HG02970 (cell line): ENCODE results near the gene AP3D1.
A peak's percentile ranks its signal among the peaks of the same experiment; 100 is the strongest.
"Not testable (repeated sequence)": the region's sequence is repeated elsewhere in the genome, so short reads cannot be mapped to it uniquely, and the experiment has no call there.

Source experiments
- ATAC-seq: cut with Tn5 transposase; IDR thresholded peaks from one replicate; pipeline ENCODE4 v1.9.1; 2021; ENCODE audit warnings: mild to moderate bottlenecking, moderate library complexity, moderate number of reproducible peaks; ENCODE audit not compliant: unreplicated experiment, low FRiP score

AP3D1 gene

DNA sequence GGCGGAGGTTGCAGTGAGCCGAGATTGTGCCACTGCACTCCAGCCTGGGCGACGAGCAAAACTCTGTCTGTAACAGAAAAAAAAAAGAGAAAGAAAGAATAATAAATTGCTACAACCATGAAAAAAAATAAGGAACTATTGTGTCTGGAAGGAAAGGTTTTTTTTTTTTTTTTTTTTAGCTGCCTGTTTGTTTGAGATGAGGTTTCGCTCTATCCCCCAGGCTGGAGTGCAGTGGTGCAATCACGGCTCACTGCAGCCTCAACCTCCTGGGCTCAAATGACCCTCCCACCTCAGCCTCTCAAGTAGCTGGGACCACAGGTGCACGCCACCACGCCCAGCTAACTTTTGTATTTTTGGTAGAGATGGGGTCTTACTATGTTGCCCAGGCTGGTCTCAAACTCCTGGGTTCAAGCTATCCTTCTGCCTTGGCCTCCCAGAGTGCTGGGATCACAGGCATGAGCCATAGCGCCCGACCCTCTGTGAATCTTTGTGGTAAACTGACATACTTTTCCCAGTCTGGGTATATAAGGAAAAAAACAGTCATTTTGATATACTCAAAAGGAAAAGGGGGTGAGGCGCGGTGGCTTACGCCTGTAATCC is 59.3 kb downstream of the AP3D1 start:
- ATAC-seq = not testable (repeated sequence)

DNA sequence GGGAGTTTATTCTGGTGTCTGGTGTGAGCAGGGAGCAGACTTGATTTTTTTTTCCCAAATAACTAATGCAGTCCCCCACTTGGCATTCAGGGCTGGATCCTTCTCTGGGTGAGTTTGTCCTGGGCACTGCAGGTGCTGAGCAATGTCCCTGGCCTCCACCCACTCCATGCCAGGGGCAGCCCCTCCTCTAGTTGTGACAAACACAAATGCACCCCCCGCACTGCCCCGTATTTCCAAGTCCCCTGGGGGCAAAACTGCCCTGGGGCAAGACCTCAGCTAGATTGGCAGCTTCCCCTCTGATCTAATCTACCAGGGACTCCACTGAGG is 61.7 kb downstream of the AP3D1 start:
- ATAC-seq = peak; percentile 2

DNA sequence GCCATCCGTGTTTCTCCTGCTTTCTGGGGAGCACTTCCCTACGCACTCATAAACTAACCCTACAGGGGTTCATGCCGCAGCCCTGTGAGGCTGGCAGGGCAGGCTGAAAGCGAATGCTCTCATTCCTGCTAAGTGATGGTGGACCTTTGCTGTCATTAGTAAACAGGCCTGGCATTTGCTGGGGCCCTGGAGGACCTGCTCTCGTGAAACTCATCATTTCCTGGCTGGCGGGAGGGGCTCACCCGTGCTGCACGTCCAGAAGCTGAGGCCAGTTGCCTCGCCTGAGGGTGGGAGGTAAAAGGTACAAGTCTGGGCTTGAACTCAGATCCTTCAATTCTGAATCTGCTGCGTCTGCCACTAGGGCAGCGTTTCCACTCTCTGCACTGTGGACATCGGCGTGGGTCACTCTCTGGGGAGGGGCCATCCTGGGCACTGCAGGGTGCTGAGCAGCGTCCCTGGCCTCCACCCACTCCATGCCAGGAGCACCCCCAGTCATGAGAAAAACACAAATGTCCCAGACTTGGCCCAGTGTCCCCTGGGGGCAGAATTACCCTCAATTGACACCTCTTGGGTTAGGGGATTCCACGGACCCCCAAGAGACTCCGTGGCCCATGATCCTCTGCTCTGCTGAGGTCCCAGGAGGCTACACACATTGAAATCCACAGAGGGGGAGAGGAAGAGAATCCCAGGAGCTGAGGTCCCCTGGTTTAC is 62.2 kb downstream of the AP3D1 start:
- peak; percentile 13 for ATAC-seq

DNA sequence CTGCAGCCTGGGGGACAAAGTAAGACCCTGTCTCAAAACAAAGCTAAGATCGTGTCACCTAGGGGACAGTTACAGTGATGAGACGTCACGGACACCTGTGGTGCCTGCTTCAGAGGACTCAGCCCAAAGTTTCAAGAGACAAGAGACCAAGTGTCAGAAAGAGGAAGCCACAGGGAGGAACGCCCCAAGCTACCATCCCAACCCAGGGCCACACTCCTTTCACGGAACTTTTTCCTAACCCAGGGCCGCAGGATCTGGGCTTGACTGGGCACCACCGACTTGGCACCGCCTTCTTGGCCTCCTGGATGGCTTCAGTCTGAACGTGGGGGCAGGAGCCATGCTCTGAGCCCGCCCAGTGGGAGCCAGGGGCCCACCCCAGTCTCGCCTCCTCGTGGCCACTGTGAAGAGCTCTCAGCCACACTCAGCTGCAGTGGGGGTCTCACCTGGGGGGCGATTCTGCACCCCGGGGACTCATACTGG is 63.7 kb downstream of the AP3D1 start:
- no peak for ATAC-seq

DNA sequence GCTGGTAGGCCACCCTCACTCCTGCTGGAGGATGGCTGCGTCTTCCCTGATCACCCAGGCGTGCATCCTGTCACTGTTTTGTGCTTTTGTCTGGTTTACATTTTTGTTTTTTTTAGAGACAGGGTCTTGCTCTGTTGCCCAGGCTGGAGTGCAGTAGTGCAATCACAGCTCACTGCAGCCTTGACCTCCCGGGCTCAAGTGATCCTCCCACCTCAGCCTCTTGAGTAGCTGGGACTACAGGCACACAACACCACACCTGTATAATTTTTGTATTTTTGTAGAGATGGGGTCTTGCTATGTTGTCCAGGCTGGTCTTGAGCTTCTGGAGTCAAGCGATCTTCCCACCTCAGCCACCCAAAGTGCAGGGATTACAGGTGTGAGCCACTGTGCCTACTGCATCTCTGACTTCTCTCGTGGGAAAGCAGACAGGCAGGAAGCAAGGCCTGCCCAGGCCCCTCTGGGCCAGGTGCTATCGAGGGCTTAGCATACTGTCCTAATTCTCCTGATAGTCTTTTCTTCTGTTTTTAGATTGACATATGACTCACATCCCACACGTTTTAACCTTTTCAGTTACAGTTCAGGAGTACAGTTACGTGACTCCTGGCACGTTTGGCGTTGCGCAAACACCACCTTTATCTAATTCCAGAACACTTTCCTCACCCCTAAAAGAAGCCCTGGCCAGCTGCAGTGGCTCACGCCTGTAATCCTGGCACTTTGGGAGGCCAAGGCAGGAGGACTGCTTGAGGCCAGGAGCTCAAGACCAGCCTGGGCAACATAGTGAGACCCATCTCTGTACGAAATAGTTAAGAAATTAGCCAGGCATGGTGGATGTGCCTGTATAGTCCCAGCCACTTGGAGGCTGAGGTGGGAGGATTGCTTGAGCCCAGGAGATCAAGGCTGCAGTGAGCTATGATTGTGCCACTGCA is 64.4 kb downstream of the AP3D1 start:
- not testable (repeated sequence) for ATAC-seq

DNA sequence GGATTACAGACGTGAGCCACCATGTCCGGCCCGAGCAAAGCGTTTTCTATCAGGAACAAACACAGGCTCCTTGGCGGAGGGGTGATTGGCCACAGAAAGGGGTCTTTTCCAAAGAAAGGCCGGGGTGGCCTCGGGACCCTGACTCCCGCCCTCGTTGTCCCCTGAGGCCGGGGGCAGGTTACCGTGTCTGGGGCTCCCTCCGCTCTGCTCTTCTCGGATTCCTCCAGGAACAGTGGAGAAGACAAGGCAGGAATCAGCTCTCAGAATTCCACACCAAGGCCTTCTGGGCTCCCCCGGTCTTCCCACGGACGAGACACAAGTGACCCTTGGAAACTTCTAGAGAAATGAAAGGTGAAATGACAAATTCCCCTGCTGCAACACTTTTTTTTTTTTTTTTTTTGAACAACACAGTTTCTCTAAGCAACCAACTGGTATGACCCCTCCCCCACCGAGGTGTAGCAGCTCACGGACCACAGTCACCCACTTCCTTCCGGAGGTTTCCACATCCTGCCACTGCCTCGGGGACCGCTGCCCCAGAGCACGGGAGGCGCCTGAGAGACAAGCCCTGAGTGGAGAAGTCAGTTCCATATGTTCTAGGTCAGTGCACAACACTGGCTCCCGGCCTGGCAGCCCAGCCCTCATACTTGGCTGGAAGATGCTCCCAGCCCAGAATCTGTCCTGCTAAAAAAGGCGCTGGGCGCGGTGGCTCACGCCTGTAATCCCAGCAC is 66.2 kb downstream of the AP3D1 start:
- no peak for ATAC-seq

DNA sequence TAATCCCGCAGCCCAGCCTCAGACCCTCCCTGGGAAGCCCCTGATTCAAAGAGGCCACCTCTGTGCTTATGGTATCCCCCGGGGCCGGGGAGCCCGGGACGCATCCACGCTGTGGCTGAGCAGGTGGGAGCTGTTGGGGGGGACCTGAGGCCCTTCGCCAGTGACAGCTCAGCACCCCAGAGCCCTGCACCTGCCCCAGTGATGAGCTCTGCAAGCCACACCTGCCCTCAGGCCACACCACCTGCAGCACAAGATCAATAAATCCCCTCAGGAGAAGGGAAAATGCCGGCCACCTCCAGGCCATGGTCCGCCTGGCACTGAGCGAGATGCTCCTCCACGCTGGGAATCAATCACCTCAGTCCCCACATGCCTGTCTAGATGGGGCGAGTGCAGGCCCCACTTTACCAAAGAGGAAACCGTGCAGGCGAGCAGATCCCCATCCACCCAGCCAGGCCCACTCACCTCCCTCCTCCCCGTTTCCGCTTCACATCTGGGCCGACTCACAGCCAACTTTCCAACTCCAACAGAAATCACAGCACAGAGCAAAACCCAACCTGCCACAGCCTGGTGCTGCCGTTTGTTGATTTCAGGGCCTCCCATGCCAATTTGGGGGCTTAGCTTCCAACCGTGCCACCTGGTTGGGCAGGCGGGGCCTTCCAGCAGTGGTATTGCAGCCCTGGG is 68.1 kb downstream of the AP3D1 start:
- ATAC-seq = no peak

DNA sequence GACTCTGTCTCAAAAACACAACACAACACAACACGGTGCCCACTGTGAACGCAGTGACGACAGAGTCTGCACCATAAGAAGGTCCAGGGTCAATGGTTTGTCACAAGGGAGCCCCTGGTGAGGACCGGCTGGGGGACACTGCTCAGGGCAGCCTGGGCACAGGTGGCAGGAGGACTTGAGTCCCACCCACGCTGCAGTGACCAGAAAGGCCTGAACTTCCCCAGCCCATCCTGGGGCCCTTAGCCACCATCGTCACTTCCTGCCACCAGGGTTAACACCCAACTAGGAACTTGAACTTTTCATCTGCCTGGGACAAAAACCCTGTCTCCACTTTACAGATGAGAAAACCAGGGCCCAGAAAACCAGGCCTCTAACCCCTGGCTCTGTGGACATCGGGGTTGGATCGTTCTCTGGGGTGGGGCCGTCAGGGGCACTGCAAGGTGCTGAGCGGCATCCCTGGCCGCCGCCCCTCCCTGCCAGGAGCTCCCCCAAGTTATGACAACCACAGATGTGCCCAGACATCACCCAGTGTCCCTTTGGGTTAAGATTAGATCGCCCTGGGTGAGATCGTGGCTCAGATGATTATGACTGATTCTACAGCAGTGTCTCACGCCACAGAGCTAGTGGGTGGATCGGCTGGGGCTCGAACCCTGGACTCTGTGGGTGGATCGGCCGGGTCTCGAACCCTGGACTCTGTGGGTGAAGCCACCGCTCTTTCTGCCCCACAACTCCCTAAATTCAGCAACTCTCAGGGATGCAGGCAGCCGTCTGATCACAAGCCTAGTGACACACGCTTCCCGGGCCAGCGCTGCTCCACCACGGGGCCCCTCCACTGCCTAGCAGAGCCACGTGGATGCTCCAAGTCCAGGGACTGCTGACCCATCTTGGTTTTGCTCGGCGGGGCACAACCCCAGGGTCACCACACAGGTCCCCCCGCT is 69.2 kb downstream of the AP3D1 start:
- no peak for ATAC-seq

DNA sequence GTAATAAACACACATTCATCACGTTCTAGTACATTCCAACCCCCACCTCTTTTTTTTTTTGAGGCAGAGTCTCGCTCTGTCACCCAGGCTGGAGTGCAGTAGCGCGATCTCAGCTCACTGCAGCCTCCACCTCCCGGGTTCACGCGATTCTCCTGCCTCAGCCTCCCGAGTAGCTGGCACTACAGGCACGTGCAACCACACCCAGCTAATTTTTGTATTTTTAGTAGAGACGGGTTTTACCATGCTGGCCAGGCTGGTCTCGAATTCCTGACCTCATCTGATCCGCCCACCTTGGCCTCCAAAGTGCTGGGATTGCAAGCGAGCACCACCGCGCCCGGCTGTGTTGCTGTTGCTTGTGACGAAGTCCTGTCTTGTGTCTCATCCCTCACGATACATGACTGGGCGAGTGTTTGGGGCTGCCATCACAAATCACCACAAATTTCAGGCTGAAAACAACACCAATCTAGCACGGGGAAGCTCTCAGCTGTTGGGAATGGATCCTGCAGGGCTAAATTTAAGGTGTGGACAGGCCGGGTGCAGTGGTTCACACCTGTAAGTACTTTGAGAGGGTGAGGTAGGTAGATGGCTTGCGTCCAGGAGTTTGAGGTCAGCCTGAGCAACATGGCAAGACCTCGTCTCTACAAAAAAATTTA is 70.9 kb downstream of the AP3D1 start:
- no peak for ATAC-seq

DNA sequence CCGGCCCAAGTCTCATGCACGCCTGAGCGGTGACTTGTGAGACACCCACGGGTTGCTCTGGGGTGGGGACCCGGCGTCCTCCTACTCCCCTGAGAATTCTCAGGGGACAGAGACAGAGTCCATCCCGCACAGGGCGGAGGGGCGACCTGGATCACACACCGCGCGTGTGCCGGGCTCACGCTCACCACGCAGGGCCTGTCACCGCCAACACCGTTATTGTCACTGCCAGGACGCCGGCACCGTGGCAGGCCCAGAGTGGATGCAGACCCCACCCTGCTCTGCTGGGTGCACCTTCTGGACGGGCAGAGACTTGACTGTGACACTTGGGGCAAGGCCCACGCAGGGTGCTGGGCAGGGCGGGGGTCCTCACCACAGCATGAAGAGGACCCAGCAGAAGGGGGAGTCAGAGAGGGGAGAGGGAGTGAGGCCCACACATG is 71.5 kb downstream of the AP3D1 start:
- ATAC-seq = no peak

DNA sequence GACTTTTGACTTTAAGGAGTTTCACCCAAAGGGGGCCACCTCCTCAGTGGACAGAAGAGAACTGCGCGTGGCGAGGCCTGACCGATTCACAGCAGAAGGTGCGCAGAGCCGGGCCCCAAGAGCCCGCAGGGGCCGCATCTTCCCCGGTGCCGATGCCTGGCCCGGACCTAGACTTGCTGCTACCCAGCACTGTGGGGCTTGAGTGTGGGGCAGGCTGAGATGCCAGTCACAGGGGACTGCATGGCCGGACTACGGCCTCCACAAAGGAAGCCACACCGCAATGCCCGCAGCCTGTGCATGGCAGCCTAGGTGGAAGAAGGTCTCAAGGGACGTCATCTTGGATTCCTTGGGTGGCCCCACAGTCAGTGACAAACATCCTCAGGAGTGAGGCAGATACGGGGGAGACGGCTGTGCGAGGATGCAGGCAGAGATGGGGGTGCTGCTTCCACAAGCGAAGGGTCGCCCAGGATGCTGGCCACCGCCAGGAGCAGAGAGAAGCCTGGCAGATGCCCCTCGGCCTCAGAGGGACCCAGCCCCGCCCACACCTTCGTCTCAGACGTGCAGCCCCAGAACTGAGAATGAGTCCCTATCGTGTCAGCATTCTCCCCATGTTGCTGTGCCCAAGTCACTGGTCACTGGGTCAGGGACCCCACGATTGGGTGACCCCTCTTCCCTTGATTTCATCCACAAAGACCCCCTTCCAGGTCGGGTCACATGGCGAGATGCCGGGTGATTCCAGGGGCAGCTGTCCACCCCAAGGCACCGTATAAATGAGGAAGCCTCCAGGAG is 72.1 kb downstream of the AP3D1 start:
- ATAC-seq = no peak

DNA sequence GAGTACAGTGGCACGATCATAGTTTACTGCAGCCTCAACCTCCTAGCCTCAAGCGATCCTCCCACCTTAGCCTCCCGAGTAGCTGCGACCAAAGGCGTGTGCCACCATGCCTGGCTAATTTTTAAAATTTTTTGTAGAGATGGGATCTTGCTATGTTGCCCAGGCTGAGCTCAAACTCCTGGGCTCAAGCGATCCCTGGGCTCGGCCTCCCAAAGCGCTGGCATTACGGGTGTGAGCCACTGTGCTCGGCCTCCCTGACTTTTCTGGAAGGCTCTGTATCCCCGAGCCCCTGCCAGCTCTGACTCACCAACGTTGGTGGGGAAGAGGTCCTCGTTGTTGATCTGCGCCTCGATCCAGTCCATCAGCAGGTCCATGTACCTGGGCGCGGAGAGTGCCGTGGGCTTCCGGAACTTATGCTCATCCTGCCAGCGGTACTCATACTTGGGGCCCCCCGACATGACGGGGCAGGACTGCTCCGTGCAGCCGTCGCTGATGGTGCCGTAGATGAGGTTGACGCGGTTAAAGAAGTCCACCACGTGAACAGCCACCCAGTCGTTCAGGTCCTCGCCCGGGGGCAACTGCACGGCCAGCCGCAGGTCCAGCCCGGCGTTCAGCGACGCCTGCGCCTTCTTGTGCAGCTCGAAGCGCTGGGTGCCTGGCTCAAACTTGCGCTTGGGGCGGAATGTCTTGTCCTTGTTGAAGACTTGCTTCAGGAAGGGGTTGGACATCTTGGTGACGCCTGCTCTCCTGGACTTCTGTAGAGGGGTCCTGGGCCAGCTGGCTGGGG is 73.3 kb downstream of the AP3D1 start:
- no peak for ATAC-seq

DNA sequence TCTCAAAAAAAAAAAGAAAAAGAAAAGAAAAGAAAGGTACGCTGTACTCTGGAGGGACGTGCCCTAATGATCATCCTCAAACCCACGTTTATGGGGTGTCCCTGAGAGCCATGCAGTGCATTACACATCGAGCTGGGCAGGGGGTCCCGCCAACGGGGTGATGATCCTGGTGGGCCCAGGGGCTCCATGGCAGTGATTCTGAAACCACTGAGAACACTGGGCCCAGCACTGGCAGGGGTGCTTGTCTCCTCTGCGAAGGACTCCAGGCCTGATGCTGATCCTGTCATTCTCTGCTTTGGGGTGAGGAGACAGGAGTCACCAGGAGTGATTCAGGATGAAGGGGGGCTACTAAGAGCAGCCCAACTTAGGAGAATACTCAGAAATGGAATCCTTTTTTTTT is 74.0 kb downstream of the AP3D1 start:
- no peak for ATAC-seq

DNA sequence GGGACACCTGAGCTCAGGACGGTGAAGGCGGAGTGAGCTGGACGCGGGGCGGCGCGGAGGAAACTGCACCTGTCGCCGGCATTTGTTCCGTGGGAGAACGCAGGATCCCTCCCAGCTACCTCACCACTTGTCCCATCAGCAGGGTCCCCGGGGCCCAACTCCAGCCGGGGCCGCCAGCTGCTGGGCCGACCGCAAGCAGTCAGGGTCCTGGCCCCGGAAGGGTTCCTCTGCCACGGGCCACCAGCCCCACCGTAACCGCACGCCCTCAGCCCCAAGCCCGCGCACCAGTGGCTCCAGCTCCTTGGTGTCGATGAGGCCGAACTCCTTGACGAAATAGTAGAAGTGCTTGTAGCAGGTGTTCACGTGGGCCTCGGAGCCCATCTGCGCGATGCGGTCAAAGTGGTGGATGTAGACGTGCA is 74.8 kb downstream of the AP3D1 start:
- no peak for ATAC-seq

DNA sequence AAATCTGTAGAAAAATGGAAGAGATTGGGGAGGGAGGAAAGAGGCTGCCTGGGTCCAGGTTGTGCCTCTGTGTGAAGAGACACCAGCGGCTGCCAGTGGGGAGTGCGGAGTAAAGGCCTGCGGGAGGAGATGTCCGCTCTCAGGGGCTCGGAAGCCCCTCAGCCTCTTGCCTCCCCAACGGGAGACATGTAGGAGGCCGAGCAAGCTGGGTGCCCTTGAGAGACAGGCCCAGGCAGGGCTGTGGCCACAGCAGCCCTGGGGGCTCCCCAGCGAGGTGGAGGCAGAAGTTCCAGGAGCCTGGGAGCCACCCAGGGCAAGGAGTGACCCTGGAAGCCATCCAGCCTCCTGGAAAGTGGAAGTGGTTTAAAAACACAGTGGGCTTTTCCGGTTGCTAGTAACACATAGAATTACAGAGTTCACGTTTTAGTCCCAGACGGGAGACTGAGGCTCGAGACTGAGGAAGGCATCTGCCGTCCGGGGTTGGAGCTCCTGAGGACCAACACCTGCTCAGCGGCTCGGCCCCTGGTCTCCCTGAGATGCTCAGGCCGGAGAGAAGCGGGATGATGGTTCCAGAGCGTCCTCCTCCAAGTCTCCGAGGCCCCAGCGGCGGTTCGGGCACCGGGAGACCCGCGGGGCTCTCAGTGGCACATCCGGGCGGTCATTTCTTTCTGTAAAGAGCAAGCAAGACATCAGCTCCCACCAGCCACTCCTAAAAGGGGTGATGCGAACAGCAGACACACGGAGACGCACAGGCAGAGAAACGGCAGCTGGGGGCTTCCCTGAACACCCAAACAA is 78.4 kb downstream of the AP3D1 start:
- no peak for ATAC-seq

DNA sequence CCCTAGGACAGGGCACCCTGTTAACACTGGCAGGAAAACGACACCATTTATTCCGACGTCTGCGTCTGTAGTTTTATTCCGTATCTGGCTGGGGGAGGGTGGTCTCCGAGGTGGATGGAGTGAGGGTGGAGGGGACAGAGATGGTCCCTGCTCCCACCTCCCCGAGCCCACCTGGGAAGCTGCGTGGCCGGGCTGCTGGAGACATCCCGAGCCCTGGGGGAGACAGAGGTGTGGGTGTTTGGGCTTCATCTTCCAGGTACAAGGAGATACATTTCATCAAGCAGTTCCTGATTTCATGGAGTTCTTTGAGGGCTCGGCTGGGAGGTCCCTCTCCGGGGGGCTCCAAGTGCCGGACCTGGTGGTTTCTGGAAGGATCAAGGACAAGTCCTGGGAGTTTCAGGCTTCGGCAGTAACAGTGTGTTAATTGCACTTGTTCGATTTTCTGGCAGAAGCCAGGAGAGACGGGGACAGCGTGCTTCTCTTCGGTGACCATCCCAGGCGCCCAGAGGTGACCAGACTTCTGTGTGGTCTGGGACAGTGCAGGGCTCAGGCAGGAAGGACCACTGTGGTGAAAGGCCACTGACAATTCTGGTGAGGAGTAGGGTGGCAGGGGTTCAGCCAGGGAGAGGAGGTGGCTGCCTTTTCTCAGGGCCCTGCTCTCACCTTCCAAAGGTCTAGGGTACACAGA is 80.2 kb downstream of the AP3D1 start:
- no peak for ATAC-seq
